GM18907 (cell line): ENCODE results near the gene DAW1.
A peak's percentile ranks its signal among the peaks of the same experiment; 100 is the strongest.
"Not testable (repeated sequence)": the region's sequence is repeated elsewhere in the genome, so short reads cannot be mapped to it uniquely, and the experiment has no call there.

Experiments used
- ATAC-seq: cut with Tn5 transposase; IDR thresholded peaks from one replicate; pipeline ENCODE4 v1.9.1; 2021; ENCODE audit warnings: mild to moderate bottlenecking, moderate library complexity; ENCODE audit not compliant: unreplicated experiment

DAW1 gene

DNA sequence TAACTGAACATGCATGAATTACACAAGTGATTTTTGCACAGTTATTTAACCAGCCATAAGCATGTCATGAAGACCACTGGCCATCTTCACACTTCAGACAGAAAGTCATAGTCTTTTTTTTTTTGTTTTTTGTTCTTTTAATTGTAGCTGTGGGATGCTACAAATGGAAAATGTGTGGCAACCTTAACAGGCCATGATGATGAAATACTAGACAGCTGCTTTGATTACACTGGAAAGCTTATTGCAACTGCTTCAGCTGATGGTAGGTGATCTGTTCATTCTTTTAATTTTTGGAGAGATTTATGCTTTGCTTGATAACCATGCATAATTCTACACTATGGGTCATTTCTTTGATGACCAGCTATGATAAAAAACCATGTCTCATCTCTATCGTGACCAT is 35.6 kb downstream of the DAW1 start:
- no peak for ATAC-seq

DNA sequence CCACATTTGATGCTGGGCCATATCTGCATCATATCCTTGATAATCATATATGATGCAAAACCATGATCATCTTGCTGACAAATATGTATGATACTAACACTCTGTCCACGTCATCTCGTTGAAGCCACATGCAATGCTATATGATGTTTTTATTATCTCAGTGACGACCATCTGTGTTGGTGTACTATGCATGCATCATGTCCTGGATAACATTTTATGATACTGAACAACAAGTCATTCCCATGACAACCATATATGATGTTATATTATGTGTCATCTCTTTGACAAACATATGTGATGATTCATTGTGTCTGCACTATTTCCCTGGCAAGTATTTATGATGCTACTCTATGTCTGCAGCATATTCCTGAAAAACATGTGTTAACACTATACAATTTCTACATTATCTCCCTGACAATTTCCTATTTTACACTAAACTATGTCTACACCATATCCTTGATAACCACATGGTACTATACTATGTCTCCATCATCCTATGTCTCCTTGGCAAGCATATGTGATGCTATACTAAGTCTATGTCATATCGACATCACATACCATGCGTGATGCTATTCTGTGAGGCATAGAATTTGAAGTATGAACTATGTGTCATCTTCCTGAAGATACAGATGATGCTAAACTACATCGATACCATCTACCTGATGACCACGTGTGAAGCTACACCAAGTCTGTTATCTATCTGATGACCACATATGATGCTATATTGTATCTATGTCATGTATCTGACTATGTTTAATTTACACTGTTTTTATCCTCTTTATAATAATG is 37.0 kb downstream of the DAW1 start:
- no peak for ATAC-seq

DNA sequence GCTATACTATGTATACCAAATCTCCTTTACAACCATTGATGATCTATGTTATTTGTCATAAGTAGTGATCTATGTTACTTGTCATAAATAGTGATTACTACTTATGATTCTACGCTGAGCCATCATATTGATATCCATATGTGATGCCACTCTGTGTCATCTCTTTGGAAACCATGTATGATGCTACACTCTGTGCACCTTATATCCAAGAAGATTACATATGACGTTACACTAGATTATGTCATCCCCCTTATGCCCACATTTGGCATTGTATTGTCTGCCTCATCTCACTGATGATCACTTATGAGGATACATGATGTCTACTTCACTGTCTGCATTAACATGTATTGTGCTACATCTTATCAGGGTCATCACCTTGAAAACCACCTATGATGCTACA is 42.9 kb downstream of the DAW1 start:
- no peak for ATAC-seq

DNA sequence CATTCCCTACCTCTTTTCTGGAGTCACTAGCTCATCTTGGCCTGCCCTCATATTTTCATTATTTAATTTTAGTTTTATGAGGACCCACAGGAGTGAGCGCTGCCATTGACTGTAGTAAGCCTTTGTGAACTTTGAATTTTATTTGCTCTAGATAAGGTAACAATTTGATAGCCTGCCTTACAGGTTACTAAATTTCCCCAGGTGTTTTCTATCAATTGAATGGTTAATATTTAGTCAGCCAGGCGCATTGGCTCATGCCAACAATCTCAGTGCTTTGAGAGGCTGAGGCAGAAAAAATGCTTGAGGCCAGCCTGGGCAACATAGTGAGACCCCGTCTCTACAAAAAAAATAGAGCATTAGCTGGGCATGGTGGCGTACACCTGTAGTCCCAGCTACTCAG is 50.2 kb downstream of the DAW1 start:
- no peak for ATAC-seq

DNA sequence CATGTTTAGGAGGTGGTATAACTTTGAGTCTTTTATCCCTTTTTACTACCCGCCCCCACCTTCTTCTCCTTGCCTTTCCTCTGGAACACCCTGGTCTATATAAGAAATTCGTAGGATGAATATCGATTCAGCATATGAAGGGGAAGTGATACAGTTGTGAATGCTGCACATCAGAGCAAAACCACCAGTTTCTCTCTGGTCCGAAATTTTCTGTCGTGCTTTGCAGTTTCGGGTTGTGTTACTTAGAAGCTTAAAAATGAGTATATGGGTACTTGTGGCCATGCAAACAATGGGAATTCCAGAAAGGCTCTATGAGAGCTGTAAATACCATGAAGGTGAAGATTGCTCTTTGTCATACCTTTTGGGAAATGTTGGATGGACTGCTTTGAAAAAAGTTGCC is 60.6 kb downstream of the DAW1 start:
- no peak for ATAC-seq

DNA sequence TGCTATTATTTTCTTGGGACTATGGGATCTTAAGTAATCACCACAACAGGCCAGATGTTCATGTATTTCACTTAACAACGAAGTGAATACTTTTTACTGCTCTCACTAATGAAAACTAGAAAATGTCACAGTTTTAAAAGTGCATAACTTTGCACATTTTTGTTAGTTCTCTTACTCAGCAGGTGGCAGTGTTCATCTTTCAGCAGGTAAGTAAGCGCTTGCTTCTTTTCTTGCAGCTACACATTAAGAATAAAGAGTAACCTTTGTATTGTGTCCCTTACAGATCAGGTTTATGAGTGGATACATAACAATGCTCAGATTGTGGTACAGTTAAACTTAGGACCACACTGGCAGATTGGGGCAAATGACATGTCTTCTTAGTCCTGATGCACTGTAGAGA is 61.0 kb downstream of the DAW1 start:
- ATAC-seq: no peak

DNA sequence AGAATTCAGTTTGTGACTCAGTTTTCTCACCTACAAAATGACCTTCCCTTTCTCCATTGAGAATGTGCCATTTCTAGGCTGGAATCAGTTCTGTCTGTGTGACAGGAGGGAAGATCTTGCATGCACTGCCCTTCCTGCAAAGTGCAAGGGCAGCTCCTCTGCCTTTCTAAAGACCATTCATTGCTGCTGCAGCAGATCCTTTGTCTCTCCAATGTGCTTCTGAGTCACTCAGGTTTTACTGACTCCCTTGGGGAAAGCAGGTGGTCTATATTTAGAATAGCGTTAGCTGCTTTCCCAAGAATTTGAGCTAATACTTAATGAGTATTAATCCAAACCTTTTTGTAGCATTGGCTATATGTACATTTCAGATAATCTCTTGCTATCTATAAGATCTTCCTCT is 62.5 kb downstream of the DAW1 start:
- ATAC-seq: no peak

DNA sequence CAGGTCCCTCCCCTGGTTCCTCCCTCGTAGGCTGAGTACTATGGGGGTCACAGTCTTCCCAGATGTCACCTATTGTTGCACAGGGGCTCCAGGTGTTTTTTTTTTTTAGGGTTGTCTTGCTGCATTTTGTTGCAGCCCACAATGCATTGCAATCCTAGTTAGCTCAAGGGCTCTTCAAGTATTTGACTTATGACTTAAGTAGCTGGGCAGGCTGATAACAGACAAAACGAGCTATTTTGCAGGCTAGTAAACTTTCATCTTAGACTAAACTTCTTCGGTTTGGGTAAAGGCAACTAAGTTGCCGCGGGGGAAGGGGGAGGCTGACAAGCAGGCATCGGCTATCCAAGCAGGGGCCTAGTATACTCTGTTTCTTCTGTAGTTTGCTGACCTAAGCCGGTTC is 64.8 kb downstream of the DAW1 start:
- not testable (repeated sequence) for ATAC-seq

DNA sequence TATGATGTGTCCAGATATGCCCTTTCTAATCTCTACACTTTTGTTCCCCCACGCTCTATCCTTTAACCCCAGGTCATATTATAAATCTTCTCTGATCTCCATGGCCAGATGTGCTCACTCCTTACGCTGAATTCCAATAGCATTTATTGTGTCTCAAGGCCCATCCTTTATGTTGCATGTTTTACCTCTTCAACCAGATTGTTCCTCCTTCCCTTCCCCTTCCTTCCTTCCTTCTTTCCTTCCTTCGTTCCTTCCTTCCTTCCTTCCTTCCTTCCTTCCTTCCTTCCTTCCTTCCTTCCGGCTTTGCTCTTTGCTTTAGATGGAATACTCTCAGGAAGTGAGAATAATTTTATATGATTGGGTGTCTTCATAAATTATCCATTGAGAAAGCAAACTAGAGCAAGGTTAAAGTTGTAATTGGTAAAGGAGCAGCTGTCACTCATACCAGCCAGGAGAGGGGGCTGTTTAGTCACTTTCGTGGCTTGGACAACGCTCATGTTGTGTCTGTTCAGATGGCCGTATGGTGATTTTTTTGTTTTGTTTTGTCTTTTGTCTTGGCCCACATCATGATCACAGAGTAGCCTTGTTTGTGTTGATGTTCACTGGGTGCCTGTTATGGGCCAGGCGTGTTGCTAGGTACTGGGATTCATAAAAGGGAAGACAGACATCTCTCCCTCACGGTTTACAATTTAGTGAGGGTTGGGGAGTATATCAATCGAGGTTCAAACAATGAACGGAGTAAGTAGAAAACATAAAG is 68.0 kb downstream of the DAW1 start:
- ATAC-seq: peak; percentile 55

DNA sequence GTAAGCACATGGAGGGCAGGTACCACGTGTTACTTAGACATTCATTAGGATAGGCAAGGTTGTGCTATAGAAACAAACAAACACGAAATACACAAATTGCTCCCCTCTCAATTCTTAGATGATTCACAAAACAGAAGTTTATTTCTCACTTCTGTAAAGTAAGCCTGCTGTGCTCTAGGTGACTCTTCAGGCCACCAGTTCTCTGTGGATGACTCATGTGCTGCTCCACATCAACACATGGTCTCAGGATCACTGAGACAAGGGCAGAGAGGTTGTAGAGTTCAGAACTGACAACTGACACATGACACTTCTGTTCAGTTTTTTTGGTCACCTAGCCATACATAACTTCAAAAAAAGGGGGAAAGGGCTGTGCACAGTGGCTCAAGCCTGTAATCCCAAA is 70.6 kb downstream of the DAW1 start:
- peak; percentile 71 for ATAC-seq

DNA sequence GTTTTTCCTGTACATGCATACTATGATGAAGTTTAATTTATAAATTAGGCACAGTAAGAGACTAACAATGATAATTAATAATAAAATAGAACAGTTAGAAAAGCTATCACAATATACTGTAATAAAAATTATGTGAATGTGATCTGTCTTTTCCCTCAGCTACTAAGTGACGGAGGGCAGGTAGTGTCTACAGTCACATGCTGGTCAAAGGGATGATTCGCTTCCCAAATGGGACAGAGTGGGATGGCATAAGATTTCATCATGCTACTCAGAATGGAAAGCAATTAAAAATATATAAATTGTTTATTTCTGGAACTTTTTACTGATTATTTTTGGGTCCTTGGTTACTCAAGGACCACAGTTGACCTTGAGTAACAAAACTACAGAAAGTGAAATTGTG is 71.5 kb downstream of the DAW1 start:
- ATAC-seq: no peak

DNA sequence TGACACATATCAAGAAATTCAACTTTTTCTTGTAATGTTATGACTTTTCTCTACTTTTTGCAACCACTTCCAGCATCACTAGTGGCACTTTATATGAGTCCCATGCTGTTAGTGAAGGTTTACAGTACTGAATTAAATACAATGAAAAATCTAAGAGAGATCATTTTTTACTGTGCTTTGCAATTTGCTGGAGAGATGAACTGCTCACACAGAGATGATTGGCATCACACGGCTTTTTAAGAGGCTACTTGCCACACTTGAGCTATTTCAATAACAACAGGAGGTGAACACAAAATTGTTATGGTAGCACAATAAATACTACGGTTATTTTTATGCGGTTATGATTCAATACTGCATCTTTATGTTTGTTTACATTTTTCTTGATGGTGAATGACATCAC is 88.9 kb downstream of the DAW1 start:
- no peak for ATAC-seq

DNA sequence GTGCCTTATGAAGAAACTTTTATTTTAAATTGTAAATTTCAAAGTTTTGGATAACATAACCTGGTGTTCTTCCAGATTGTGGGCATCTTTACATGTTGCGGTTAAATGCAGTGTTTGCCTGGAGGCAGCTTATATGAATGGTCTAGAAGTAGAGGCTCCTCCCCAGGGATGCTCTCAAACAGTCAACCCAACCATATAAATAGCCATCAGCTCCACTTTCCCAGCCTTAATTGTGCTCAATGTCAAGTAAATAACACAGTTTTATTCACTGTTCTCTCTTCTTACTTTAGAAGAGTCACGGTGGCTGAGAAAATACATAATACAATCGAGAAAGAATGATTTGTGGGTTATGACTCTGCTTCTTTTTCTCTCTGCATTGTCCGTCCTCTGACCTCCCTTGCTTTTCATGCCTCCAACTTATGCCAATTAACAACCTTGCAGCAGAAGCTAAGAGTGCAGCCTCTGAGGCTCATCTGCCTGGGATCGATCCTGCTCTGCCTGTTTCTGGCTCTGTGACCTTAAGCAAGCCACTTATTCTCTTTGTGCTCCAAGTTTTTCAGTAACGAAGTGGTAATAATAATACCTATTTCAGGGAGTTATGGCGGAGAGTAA is 100.3 kb downstream of the DAW1 start:
- ATAC-seq: no peak

DNA sequence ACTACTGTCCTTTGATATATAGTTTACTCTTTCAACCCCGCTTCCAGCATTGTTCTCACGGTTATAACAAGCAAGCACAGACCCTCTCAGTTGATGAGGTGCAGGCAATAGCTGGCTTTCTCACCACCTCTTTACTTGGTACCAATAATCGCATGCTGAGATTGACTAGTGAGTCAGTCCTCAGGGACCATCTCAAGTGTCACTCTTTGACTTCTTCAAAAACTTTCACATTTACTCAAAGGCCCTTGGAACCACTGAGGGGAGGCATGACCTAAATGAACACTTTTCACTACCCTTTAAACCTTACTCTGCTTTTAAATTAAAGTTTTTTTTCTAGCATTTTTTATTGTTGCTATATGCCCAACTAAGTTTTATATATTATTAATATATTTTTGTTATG is 101.8 kb downstream of the DAW1 start:
- ATAC-seq: no peak
